IMR-90 (cell line): ENCODE data around the gene HSPA6.

Experiments
- BHLHE40 ChIP-seq: fragments of 150-350 bp; IDR thresholded peaks from 2 replicates; pipeline ENCODE4 v1.6.1; 2016; ENCODE audit warnings: mild to moderate bottlenecking, low read depth, low read length
- CEBPB ChIP-seq: IDR thresholded peaks from 2 replicates; pipeline ENCODE4 v1.6.1; 2012; ENCODE audit warnings: low read depth, low read length, improper control_type of control experiment
- CHD1 ChIP-seq: IDR thresholded peaks from 2 replicates; pipeline ENCODE4 v1.6.1; 2012; ENCODE audit warnings: low read depth, low read length, improper control_type of control experiment
- CTCF ChIP-seq: conservative IDR thresholded peaks from 2 replicates; pipeline ENCODE4 v1.5.1; 2012; ENCODE audit warnings: mild to moderate bottlenecking, low read depth, low read length, improper control_type of control experiment
- MAFK ChIP-seq: IDR thresholded peaks from 2 replicates; pipeline ENCODE4 v1.6.1; 2012; ENCODE audit warnings: low read depth, low read length, improper control_type of control experiment
- MAZ ChIP-seq: IDR thresholded peaks from 2 replicates; pipeline ENCODE4 v1.6.1; 2012; ENCODE audit warnings: low read depth, mild to moderate bottlenecking, low read length, improper control_type of control experiment, moderate library complexity, borderline replicate concordance
- MXI1 ChIP-seq: IDR thresholded peaks from 2 replicates; pipeline ENCODE4 v1.6.1; 2012; ENCODE audit warnings: low read depth, mild to moderate bottlenecking, low read length, moderate library complexity, borderline replicate concordance
- NFE2L2 ChIP-seq: fragments of 150-350 bp; IDR thresholded peaks from 2 replicates; pipeline ENCODE4 v1.6.1; 2016; ENCODE audit warnings: low read depth, mild to moderate bottlenecking, low read length
- POLR2A ChIP-seq: IDR thresholded peaks from 2 replicates; pipeline ENCODE4 v1.6.1; 2012; ENCODE audit warnings: mild to moderate bottlenecking, low read depth, low read length
- RAD21 ChIP-seq: IDR thresholded peaks from 2 replicates; pipeline ENCODE4 v1.6.1; 2012; ENCODE audit warnings: low read length, improper control_type of control experiment
- RCOR1 ChIP-seq: IDR thresholded peaks from 2 replicates; pipeline ENCODE4 v1.6.1; 2012; ENCODE audit warnings: mild to moderate bottlenecking, low read length, improper control_type of control experiment; ENCODE audit not compliant: insufficient replicate concordance
- RFX5 ChIP-seq: IDR thresholded peaks from 2 replicates; pipeline ENCODE4 v1.8.0; 2012; ENCODE audit warnings: low read depth, mild to moderate bottlenecking, low read length, moderate library complexity
- SMC3 ChIP-seq: fragments of 150-350 bp; IDR thresholded peaks from 2 replicates; pipeline ENCODE4 v1.6.1; 2016; ENCODE audit warnings: low read depth, mild to moderate bottlenecking, antibody characterized with exemption, low read length, moderate library complexity
- USF2 ChIP-seq: fragments of 150-350 bp; IDR thresholded peaks from 2 replicates; pipeline ENCODE4 v1.6.1; 2017; ENCODE audit warnings: mild to moderate bottlenecking, antibody characterized with exemption, low read length, low read depth

GRCh38 chr1:161486806-161487741 lies 37.3 kb upstream of the HSPA6 start:
- TF ChIP-seq CTCF = peak; percentile 77
- no peak for TF ChIP-seq NFE2L2
- 0 out of 2 replicates have a peak, but pooled peaks have one; percentile 48 for TF ChIP-seq MAZ
- no peak for TF ChIP-seq POLR2A
- no peak for TF ChIP-seq USF2
- peak; percentile 68 for TF ChIP-seq RAD21
- no peak for TF ChIP-seq RCOR1
- TF ChIP-seq MXI1 = no peak
- TF ChIP-seq CHD1 = no peak
- TF ChIP-seq CEBPB = no peak
- peak; percentile 83 for TF ChIP-seq SMC3
- TF ChIP-seq MAFK = peak; percentile 49; the same call in 1 of the 2 replicates
- no peak for TF ChIP-seq RFX5
- TF ChIP-seq BHLHE40 = no peak
